Tibial artery (tissue), 4 donors: ENCODE data around the gene CRAT.

Experiments used
- DNase-seq, 2 donors: peaks; one replicate each; pipeline ENCODE4 v3.0.0-alpha.2; 2019
- H3K27ac ChIP-seq, 2 donors: fragments of 200-600 bp; sonication (generic) in 1 of 2; 1 replicate in 1 of 2; 2 replicates in 1 of 2; pipeline ENCODE4 v1.5.1; 2018 to 2019; ENCODE audit warnings: mild to moderate bottlenecking in 1 of 2
- H3K27me3 ChIP-seq, 2 donors: fragments of 200-600 bp; sonication (generic) in 1 of 2; one replicate each; pipeline versions ENCODE4 v1.5.1 to v1.6.0; 2016 to 2019
- H3K36me3 ChIP-seq, 3 donors: fragments of 200-600 bp; sonication (generic) in 2 of 3; one replicate each; pipeline ENCODE4 v1.5.1; 2016 to 2019; ENCODE audit warnings: mild to moderate bottlenecking in 2 of 3
- H3K4me1 ChIP-seq, 4 donors: fragments of 200-600 bp; sonication (generic) in 2 of 4; 1 replicate in 3 of 4; 2 replicates in 1 of 4; pipeline ENCODE4 v1.5.1; 2016 to 2019
- H3K4me3 ChIP-seq, 2 donors: fragments of 200-600 bp; sonication (generic) in 1 of 2; 1 replicate in 1 of 2; 2 replicates in 1 of 2; pipeline ENCODE4 v1.5.1; 2018 to 2019; ENCODE audit warnings: mild to moderate bottlenecking in 2 of 2
- H3K9me3 ChIP-seq, 3 donors: fragments of 200-600 bp; sonication (generic) in 1 of 3; one replicate each; pipeline ENCODE4 v1.5.1; 2016 to 2019
- intact Hi-C: fragments of 100-400 bp; cut with DNase I; formaldehyde crosslinking; loops from one replicate; pipeline ENCODE4 v1.15.0; 2023; ENCODE audit warnings: low total_unique reads
- TF ChIP-seq, protein P1 (sequence below), 2 experiments: fragments of 200-600 bp in 1 of 2; fragments of 450-650 bp in 1 of 2; IDR thresholded peaks; one replicate each; pipeline ENCODE4 v1.5.1; 2017 to 2019; ENCODE audit warnings: antibody characterized with exemption in 2 of 2, mild to moderate bottlenecking in 1 of 2, moderate library complexity in 1 of 2

CRAT gene

DNA sequence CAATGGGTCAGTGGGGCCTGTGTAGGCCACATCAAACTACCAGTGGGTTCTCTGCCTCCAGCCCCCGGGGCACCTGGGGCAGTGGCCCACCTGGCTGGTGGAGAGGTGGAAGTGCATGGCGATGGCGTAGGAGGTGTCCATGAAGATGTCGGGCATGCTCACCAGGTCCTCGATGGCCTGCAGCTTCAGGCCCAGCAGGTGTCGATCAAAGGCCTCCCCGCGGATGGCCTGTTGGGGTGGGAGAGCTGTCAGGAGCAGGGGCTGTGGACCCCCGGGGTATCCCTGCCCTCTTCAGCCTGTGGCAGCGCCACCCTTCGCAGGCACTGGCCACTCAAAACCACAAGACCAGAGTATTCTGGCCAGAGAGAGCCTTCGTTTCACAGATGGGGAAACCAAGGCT is 14.7 kb downstream of the CRAT start:
- no peak for DNase-seq
- H3K27ac ChIP-seq = no peak overlapping the region
- peaks cover 31 to 65% (median 48%) of the 10 kb centered on the region in 3 donors for H3K36me3 ChIP-seq
- no peaks in the 10 kb centered on the region for H3K4me1 ChIP-seq
- no peak overlapping the region for H3K4me3 ChIP-seq
- TF ChIP-seq, protein P1, sequence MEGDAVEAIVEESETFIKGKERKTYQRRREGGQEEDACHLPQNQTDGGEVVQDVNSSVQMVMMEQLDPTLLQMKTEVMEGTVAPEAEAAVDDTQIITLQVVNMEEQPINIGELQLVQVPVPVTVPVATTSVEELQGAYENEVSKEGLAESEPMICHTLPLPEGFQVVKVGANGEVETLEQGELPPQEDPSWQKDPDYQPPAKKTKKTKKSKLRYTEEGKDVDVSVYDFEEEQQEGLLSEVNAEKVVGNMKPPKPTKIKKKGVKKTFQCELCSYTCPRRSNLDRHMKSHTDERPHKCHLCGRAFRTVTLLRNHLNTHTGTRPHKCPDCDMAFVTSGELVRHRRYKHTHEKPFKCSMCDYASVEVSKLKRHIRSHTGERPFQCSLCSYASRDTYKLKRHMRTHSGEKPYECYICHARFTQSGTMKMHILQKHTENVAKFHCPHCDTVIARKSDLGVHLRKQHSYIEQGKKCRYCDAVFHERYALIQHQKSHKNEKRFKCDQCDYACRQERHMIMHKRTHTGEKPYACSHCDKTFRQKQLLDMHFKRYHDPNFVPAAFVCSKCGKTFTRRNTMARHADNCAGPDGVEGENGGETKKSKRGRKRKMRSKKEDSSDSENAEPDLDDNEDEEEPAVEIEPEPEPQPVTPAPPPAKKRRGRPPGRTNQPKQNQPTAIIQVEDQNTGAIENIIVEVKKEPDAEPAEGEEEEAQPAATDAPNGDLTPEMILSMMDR (IDR thresholded peaks at IDR 0.05) = no peak
- H3K9me3 ChIP-seq = no peaks in the 10 kb centered on the region
- intact Hi-C loops = no loop called here
- H3K27me3 ChIP-seq = no peaks in the 10 kb centered on the region

DNA sequence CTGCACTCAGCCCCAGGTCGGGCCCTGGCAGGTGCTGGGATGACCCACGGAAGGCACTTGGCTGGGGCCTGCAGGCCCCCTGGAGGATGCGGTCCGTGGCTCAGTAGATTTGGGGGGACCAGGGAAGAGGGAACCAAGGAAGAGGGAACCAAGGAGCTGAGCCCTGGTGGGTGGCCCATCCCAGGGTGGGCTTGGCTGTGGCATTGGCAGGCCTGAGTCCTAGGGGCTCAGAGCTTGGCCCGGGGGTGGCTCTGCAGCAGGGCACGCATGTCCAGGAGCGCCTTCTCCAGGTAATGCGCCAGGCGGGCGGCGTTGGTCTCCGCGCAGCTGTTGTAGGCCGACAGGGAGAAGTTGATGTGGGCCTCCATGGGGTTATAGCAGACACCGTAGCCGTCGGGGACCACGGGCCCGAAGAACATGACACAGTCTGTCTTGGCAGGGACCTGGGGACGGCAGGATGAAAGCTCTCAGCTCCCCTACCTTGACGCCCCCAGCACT is 15.4 kb downstream of the CRAT start:
- no peaks in the 10 kb centered on the region for H3K4me1 ChIP-seq
- TF ChIP-seq, protein P1 (IDR thresholded peaks at IDR 0.05) = no peak
- H3K9me3 ChIP-seq = no peaks in the 10 kb centered on the region
- H3K4me3 ChIP-seq = no peak overlapping the region
- intact Hi-C loops = no loop called here
- peaks cover 31 to 65% (median 47%) of the 10 kb centered on the region in 3 donors for H3K36me3 ChIP-seq
- no peaks in the 10 kb centered on the region for H3K27me3 ChIP-seq
- no peak overlapping the region for H3K27ac ChIP-seq
- no peak for DNase-seq

DNA sequence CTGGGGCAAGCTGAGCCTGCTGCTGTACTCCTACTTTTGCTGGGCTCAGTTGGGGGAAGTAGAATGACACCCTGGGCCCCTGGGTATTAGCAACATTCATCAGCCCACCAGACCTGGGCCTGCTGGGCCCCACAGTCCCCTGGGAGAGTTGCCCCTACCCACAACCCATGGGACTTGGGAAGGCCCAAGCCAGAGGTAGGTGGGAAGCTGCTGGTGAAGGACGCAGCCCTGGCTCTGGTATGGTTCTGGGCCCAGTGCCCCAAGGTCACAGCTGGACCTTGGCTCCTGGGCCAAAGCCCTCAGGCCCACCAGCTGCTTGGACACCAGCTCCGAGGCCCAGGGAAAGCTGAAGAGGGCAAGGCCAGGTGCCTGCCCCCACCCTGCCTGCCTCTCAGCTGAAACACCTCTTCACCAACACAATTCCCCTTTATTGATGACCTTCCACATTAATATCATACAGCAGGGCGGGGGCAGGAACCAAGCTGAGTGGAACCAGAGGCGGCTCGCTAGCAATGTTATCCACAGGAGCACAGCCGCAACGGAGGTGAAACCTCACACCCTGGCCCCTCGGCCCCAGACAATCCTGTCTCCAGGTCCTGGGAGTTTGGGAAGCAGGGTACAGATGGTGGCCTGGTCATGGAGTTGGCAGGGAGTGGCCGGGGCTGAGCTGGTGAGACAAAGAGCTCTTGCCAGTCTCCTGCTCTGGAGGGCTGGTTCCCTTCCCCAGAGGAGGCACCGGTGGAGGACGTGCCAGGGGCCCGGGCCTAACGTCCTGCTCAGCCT is 16.0 kb downstream of the CRAT start:
- Histone ChIP-seq H3K4me3 (no peak overlapping the region), H3K27ac (no peak overlapping the region), H3K27me3 (no peaks in the 10 kb centered on the region), H3K36me3 (peaks cover 32 to 65% (median 42%) of the 10 kb centered on the region in 3 donors), H3K9me3 (no peaks in the 10 kb centered on the region), H3K4me1 (no peaks in the 10 kb centered on the region)
- intact Hi-C loops = no loop called here
- TF ChIP-seq, protein P1 (IDR thresholded peaks at IDR 0.05) = no peak
- DNase-seq = no peak

DNA sequence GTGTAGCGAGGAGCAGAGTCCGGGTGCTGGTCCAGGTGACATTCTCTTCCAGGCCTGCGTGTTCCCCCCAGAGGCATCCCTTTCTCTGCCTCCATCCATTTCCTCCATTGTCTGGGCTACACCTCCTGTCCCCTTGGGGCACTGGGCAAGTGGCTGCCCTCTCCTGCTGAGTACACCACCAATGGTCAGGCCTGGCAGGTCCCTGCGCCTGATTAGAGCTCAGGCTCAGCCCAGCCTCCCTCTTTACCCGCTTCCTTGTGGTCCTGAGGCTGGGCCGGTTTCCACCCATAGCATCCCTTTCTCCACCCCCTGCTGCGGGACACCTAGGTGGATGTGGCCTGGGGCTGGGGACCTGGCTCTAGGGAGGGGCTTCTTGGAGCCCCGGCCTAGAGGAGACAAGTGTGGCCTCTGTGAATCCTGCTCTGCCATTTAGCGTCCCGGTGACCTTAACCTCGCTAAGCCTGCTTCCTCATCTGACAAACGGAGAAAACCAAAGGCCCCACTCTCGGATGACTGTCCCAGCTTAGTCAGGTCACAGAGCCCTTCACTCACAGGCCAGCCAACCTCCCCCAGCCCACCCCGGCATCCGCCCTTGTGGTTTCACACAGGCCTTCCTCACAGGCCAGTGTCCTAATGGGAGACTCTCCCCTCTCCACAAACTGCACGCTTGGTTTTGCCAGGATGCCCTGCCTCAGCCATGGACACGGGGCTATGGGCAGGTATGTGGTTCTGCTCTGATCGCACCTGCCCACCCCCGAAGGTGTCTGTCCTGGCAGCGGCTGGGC is 16.8 kb downstream of the CRAT start:
- H3K27ac ChIP-seq = no peak overlapping the region
- no peaks in the 10 kb centered on the region for H3K4me1 ChIP-seq
- no peak for DNase-seq
- H3K27me3 ChIP-seq = no peaks in the 10 kb centered on the region
- no peaks in the 10 kb centered on the region for H3K9me3 ChIP-seq
- no peak overlapping the region for H3K4me3 ChIP-seq
- TF ChIP-seq, protein P1 (IDR thresholded peaks at IDR 0.05) = no peak
- intact Hi-C loops = no loop called here
- peaks cover 40 to 70% (median 50%) of the 10 kb centered on the region in 3 donors for H3K36me3 ChIP-seq

DNA sequence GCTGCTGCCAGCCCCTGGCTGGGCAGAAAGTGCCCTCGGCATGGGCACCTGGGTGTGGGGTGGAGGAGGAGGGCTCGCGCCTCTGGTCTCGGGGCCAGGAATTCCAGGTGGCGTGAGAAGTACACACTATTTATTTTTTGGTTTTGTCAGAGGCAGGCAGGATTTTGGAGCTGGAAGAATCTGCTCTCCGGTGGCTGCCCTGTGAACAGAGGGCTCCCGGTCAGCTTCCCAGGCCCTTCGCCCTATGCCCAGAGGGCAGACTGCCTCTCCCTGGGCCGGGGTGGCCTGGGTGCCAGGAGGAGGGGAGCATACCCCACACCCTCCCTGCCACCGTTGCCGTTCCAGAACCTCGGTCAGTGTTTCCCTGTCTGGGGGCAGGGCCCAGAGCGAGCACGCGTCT is 21.3 kb downstream of the CRAT start:
- H3K27ac ChIP-seq = no peak overlapping the region
- H3K4me1 ChIP-seq = no peaks in the 10 kb centered on the region
- H3K4me3 ChIP-seq = no peak overlapping the region
- no peak for DNase-seq
- intact Hi-C loops = no loop called here
- H3K9me3 ChIP-seq = no peaks in the 10 kb centered on the region
- H3K27me3 ChIP-seq = no peaks in the 10 kb centered on the region
- H3K36me3 ChIP-seq = peaks cover 19 to 70% (median 35%) of the 10 kb centered on the region in 3 donors
- TF ChIP-seq, protein P1 (IDR thresholded peaks at IDR 0.05) = no peak
